C4-2B (cell line): ENCODE measurements around the gene OLFM2.

ENCODE experiments used
- H3K27ac ChIP-seq: fragments of 450-650 bp; 2 replicates; pipeline ENCODE4 v1.5.1; 2017
- CTCF ChIP-seq: fragments of 450-650 bp; conservative IDR thresholded peaks from 2 replicates; pipeline ENCODE4 v1.5.1; 2017; ENCODE audit warnings: mild to moderate bottlenecking
- ZFX ChIP-seq: fragments of 450-650 bp; IDR thresholded peaks from 2 replicates; pipeline ENCODE4 v1.6.1; 2017

The OLFM2 gene

GRCh38 chr19:9868983-9869617 is 67.2 kb downstream of the OLFM2 start:
- TF ChIP-seq ZFX (no peak), CTCF (no peak)
- no peak overlapping the region for H3K27ac ChIP-seq

- H3K27ac ChIP-seq = no peak overlapping the region
- TF ChIP-seq CTCF = no peak
- no peak for TF ChIP-seq ZFX
Measured at GRCh38 chr19:9865732-9866501, 70.4 kb downstream of the OLFM2 start.

- H3K27ac ChIP-seq = no peak overlapping the region
Measured at GRCh38 chr19:9863759-9864158, 72.6 kb downstream of the OLFM2 start.

GRCh38 chr19:9862938-9863337 is 73.4 kb downstream of the OLFM2 start:
- no peak overlapping the region for H3K27ac ChIP-seq
- TF ChIP-seq CTCF = no peak
- TF ChIP-seq ZFX = no peak

More at GRCh38 chr19:9863759-9864158, 72.6 kb downstream of the OLFM2 start:
- TF ChIP-seq CTCF (no peak), ZFX (no peak)

GRCh38 chr19:9861503-9861902 is 74.8 kb downstream of the OLFM2 start:
- TF ChIP-seq CTCF = no peak
- no peak for TF ChIP-seq ZFX
- no peak overlapping the region for H3K27ac ChIP-seq

- no peak overlapping the region for H3K27ac ChIP-seq
- TF ChIP-seq CTCF (no peak), ZFX (no peak)
Measured at GRCh38 chr19:9860407-9860806, 75.9 kb downstream of the OLFM2 start.

GRCh38 chr19:9858766-9859165 is 77.5 kb downstream of the OLFM2 start:
- no peak overlapping the region for H3K27ac ChIP-seq
- TF ChIP-seq ZFX (no peak), CTCF (no peak)
